ENCODE results near the gene MYDGF.

The MYDGF gene

GRCh38 chr19:4673726-4674125 is 3.6 kb upstream of the MYDGF start:
- no peak for DNase-seq (ENCODE audit: low read depth)

- DNase-seq (ENCODE audit: low read depth): no peak
Measured at GRCh38 chr19:4673216-4673615, 3.1 kb upstream of the MYDGF start.

- no peak for DNase-seq (ENCODE audit: low read depth)
Measured at GRCh38 chr19:4671185-4671851, 1.2 kb upstream of the MYDGF start.

DNA sequence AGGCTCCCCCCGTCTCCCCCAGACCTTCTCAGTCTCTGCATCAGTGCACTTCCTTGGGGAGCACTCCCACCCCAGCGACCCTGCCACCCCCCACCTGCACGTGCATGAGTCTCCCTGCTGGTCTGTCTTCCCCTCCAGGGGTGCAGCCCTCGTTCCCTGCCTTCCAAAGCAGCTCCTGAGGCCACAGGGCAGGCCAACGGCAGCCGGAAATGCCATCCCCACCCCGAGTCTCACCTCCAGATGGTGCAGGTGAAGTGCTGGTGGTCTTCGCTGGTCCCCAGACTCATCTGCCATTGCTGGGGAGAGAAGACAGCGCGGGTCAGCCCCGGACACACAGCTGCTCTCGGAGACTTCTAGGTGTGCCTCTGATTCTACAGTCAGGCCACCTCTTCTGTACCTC is 5.5 kb downstream of the MYDGF start:
- DNase-seq (ENCODE audit: low read depth): no peak

- no peak for DNase-seq (ENCODE audit: low read depth)
Measured at GRCh38 chr19:4662812-4663211, 7.3 kb downstream of the MYDGF start.

DNA sequence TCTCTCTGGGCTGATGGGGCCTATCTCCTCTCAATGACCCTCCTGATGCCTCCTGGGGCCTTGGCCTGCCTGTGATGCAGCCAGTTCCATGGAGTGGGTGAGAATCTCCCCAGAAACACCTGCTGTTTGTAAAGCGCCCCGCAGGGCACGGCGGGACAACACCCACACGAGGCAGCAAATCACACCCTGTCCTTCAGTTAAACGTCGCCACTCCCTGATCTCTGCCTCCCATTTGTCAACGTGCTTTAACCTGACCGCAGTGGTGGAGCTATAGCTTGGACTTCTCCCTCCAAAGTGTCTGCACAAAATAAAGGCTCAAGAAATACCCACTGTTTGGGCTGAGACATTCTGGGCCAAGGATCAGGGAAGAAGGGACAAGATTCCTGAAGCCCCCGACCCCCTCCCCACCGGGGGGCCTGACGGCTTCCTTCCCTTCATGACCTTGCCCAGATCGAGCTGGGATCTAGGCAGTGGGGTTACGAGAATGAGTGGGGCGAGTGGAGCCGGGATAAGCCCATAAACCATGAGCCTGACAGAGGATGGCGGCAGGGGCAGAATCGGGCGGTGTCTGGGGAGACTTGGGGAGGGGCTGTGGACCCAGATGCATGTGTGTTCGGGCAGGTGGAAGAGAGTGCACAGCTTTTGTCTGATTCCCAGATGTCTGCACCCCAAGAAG is 8.0 kb downstream of the MYDGF start:
- no peak for DNase-seq (ENCODE audit: low read depth)

- no peak for DNase-seq (ENCODE audit: low read depth)
Measured at GRCh38 chr19:4660993-4661392, 9.1 kb downstream of the MYDGF start.

- DNase-seq (ENCODE audit: low read depth): no peak
Measured at GRCh38 chr19:4660181-4660791, 9.9 kb downstream of the MYDGF start.

- DNase-seq (ENCODE audit: low read depth): no peak
Measured at GRCh38 chr19:4657835-4658234, 12.3 kb downstream of the MYDGF start.

DNA sequence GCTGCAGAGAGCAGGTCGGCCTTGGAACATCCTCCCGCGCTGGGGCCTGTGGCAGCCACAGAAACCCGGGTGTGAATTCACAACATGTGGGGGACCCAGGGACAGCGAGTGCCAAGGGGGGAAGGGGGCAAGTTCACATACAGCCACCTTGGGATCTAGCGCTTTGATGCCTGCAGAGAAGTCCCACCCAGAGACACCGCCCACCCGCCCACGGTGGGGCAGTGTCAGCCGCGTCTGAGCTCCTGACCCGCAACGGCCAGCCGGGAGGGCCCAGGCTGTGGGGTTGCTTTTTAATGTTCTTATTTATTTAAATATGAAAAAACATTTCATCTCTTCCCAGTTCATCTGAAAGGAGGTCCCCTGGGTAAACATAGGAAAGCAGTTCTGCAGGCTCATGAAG is 12.9 kb downstream of the MYDGF start:
- DNase-seq (ENCODE audit: low read depth): no peak

GRCh38 chr19:4656102-4656501 is 14.0 kb downstream of the MYDGF start:
- DNase-seq (ENCODE audit: low read depth): no peak

DNA sequence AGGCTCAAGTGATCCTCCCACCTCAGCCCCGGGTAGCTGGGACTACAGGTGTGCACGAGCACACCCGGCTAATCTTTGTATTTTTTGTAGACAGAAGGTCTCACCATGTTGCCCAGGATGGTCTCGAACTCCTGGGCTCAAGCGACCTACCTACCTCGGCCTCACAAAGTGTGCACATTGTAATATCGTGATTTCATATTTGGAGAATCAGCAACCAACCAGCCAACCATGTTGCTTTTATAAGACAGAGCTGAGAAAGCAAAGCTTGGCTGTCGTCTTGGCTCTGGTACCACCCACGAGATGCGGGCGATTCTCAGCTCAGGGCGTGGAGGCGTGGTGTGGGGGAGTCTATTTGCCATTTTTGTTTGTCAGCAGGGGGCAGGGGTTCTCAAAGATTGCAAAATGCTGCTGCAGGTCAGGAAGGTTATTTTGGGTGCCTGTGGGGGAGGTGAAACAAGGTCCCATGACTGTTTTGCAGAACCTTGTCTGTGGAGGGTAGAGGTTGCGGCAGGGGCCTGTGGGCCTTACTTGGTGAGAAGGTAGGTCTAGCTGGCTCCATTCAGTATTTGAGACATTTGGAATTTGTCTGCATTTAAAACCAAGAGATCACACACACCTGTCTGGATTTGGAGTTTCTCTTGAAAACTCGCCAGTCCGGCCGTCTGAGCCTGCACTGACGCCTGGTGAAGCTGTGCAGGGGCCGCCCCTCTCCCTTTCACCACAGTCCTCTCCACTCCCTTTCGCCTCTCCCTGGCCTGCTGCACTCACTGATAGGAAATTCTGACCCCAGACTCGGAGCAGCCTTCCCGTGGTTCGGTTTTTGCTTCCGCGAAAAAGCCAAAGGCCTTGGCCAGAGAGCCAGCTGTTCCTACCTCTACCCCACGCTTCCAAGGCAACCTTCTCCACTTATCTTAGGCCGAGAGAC is 15.4 kb downstream of the MYDGF start:
- no peak for DNase-seq (ENCODE audit: low read depth)

GRCh38 chr19:4653793-4654436 is 16.2 kb downstream of the MYDGF start:
- DNase-seq (ENCODE audit: low read depth): no peak

DNA sequence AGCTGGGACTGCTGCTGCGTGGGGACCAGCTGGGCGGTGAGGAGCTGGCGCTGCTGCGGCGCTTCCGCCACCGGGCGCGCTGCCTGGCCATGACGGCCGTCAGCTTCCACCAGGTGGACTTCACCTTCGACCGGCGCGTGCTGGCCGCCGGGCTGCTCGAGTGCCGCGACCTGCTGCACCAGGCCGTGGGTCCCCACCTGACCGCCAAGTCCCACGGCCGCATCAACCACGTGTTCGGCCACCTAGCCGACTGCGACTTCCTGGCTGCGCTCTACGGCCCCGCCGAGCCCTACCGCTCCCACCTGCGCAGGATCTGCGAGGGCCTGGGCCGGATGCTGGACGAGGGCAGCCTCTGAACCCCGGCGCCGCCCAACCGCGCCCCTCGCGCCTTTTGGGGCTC is 18.1 kb downstream of the MYDGF start:
- no peak for DNase-seq (ENCODE audit: low read depth)

GRCh38 chr19:4650159-4650558 is 20.0 kb downstream of the MYDGF start:
- DNase-seq (ENCODE audit: low read depth): no peak

GRCh38 chr19:4649392-4650047 is 20.6 kb downstream of the MYDGF start:
- DNase-seq (ENCODE audit: low read depth): no peak

GRCh38 chr19:4647676-4648644 is 22.2 kb downstream of the MYDGF start:
- DNase-seq (ENCODE audit: low read depth): no peak

DNA sequence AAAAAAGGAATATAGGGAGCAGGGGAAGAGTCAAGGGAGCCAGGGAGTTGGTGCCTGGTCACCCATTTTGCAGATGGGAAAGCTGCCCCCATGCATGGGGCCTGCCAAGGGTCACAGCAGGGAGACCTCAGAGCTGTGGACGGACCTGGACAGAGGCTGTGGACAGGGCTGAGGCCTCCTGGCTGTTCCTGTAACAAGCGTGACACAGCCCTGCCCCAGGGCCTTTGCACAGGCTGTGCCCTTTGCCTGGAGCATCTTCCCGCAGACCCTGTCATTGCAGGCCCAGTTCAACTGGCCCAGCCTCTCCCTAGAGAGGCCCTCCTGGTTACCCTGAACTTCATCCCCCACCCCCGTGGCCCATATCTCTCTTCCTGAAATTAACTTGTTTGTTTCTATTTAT is 24.4 kb downstream of the MYDGF start:
- no peak for DNase-seq (ENCODE audit: low read depth)

- no peak for DNase-seq (ENCODE audit: low read depth)
Measured at GRCh38 chr19:4642625-4643024, 27.5 kb downstream of the MYDGF start.

- DNase-seq (ENCODE audit: low read depth): no peak
Measured at GRCh38 chr19:4641132-4641531, 29.0 kb downstream of the MYDGF start.
